ENCODE results near the gene SNX11.
A peak's percentile ranks its signal among the peaks of the same experiment; 100 is the strongest.

GRCh38 chr17:48131216-48131824 lies 23.8 kb downstream of the SNX11 start:
- TF ChIP-seq CTCF (IDR thresholded peaks at IDR 0.05) (peak; percentile 79 to 85), POLR2A (IDR thresholded peaks at IDR 0.05) (no peak), POLR2AphosphoS5 (IDR thresholded peaks at IDR 0.05) (no peak), EP300 (IDR thresholded peaks at IDR 0.05) (no peak)

Measured in suprapubic skin (tissue), 4 donors.